H1 (cell line): ENCODE results near the gene ITPKB. TPM values are rescaled to one million over a fixed set of nuclear protein-coding genes. Genes with fewer than 3 reads are reported as not detected.

ENCODE experiments used
- CTCF ChIA-PET: fragments of 300-600 bp; sonication (Branson Sonifier 250); formaldehyde crosslinking; loops from one replicate; lab custom pipeline; 2021; ENCODE audit not compliant: partially characterized antibody; lab: Charles Lee
- POLR2A ChIA-PET: fragments of 300-600 bp; sonication (Branson Sonifier 250); formaldehyde crosslinking; loops from one replicate; lab custom pipeline; 2021; ENCODE audit warnings: inconsistent platforms; ENCODE audit not compliant: partially characterized antibody; lab: Charles Lee
- DNase-seq, 2 experiments: peaks; one replicate each; pipeline versions ENCODE4 v3.0.0 to v3.0.0-alpha.2; 2010 to 2022; ENCODE audit warnings: low spot score in 2 of 2, low read depth in 1 of 2, mixed read lengths in 1 of 2
- FAIRE-seq: peaks from 2 replicates; lab custom pipeline; 2011; peaks lifted over from hg19 to GRCh38; lab: Jason Lieb, UNC
- H2AFZ ChIP-seq: 2 replicates; pipeline ENCODE4 v1.8.1; 2012; ENCODE audit warnings: low read length, inconsistent platforms
- H2AK5ac ChIP-seq: 2 replicates; pipeline ENCODE4 v1.6.1; 2013; ENCODE audit warnings: low read depth, low read length
- H2BK120ac ChIP-seq: replicated peaks from 2 replicates; pipeline ENCODE3; 2013; ENCODE audit warnings: low read depth, low read length, inconsistent platforms
- H2BK12ac ChIP-seq: 2 replicates; pipeline ENCODE4 v1.6.1; 2013; ENCODE audit warnings: low read depth, low read length
- H2BK15ac ChIP-seq: 2 replicates; pipeline ENCODE4 v1.6.1; 2013; ENCODE audit warnings: low read length
- H2BK20ac ChIP-seq: 2 replicates; pipeline ENCODE4 v1.6.1; 2013; ENCODE audit warnings: low read length
- H2BK5ac ChIP-seq: 2 replicates; pipeline ENCODE4 v1.6.1; 2013; ENCODE audit warnings: low read depth, low read length
- H3K14ac ChIP-seq: 2 replicates; pipeline ENCODE4 v1.6.1; 2013; ENCODE audit warnings: inconsistent platforms; ENCODE audit not compliant: insufficient read length
- H3K18ac ChIP-seq: 2 replicates; pipeline ENCODE4 v1.6.1; 2013; ENCODE audit warnings: low read length; ENCODE audit errors: extremely low read depth
- H3K23ac ChIP-seq: 2 replicates; pipeline ENCODE4 v1.6.1; 2013; ENCODE audit warnings: inconsistent platforms; ENCODE audit not compliant: insufficient read length
- H3K23me2 ChIP-seq: 2 replicates; pipeline ENCODE4 v1.6.1; 2013; ENCODE audit warnings: low read depth, low read length
- H3K27ac ChIP-seq: 2 replicates; pipeline ENCODE4 v1.6.1; 2011; ENCODE audit warnings: low read depth, low read length, inconsistent platforms
- H3K27me3 ChIP-seq, 4 experiments: replicated peaks in 1 of 4; 1 replicate in 1 of 4; 2 replicates in 3 of 4; pipeline versions ENCODE4 v1.6.1 to v1.8.1; 2011 to 2013; ENCODE audit warnings: low read length in 3 of 4, mild to moderate bottlenecking in 3 of 4, inconsistent platforms in 2 of 4, mixed read lengths in 2 of 4, moderate library complexity in 1 of 4; ENCODE audit not compliant: control insufficient read depth in 3 of 4, insufficient read depth in 3 of 4; ENCODE audit errors: extremely low read depth in 1 of 4
- H3K36me3 ChIP-seq, 4 experiments: 2 replicates each; pipeline versions ENCODE4 v1.6.1 to v1.8.1; 2011 to 2013; ENCODE audit warnings: mild to moderate bottlenecking in 4 of 4, low read length in 3 of 4, moderate library complexity in 2 of 4, control low read depth in 1 of 4, inconsistent platforms in 1 of 4; ENCODE audit not compliant: insufficient read depth in 4 of 4, control insufficient read depth in 2 of 4
- H3K4ac ChIP-seq: replicated peaks from 2 replicates; pipeline ENCODE3; 2013; ENCODE audit warnings: low read length, low read depth, mixed read lengths, inconsistent platforms; ENCODE audit not compliant: insufficient read length
- H3K4me1 ChIP-seq, 4 experiments: replicated peaks in 1 of 4; 1 replicate in 1 of 4; 2 replicates in 3 of 4; pipeline versions ENCODE4 v1.6.1 to v1.8.1; 2011 to 2013; ENCODE audit warnings: low read length in 3 of 4, inconsistent platforms in 2 of 4, mixed read lengths in 1 of 4; ENCODE audit not compliant: insufficient read depth in 4 of 4, control insufficient read depth in 3 of 4
- H3K4me2 ChIP-seq, 2 experiments: 2 replicates each; pipeline versions ENCODE4 v1.6.1 to v1.8.1; 2011 to 2013; ENCODE audit warnings: low read depth in 2 of 2, low read length in 2 of 2, control low read depth in 1 of 2, inconsistent platforms in 1 of 2, mild to moderate bottlenecking in 1 of 2; ENCODE audit not compliant: insufficient read depth in 1 of 2
- H3K4me3 ChIP-seq, 4 experiments: fragments of 200-600, 300-600 bp in 1 of 4; sonication (generic), shearing (Covaris generic), sonication (Bioruptor Twin) in 1 of 4; 2 replicates each; pipeline versions ENCODE4 v1.5.1 to v1.8.1; 2011 to 2016; ENCODE audit warnings: low read length in 4 of 4, low read depth in 3 of 4, control low read depth in 2 of 4, inconsistent platforms in 2 of 4, mild to moderate bottlenecking in 2 of 4, mixed read lengths in 1 of 4, moderate library complexity in 1 of 4; ENCODE audit not compliant: insufficient read depth in 2 of 4; ENCODE audit errors: extremely low read depth in 1 of 4
- H3K56ac ChIP-seq: replicated peaks from 2 replicates; pipeline ENCODE3; 2013; ENCODE audit warnings: low read depth, mild to moderate bottlenecking, mixed read lengths, low read length, inconsistent platforms; ENCODE audit not compliant: insufficient read length
- H3K79me1 ChIP-seq: 2 replicates; pipeline ENCODE4 v1.6.1; 2013; ENCODE audit warnings: low read depth, low read length, control low read depth
- H3K79me2 ChIP-seq, 2 experiments: 2 replicates each; pipeline versions ENCODE4 v1.6.1 to v1.8.1; 2012 to 2013; ENCODE audit warnings: low read length in 2 of 2, mild to moderate bottlenecking in 2 of 2, inconsistent platforms in 1 of 2; ENCODE audit not compliant: insufficient read depth in 2 of 2, control insufficient read depth in 1 of 2
- H3K9ac ChIP-seq, 4 experiments: replicated peaks in 1 of 4; 1 replicate in 1 of 4; 2 replicates in 3 of 4; pipeline versions ENCODE4 v1.6.1 to v1.8.1; 2011 to 2013; ENCODE audit warnings: low read depth in 3 of 4, low read length in 3 of 4, control low read depth in 2 of 4, mild to moderate bottlenecking in 2 of 4, moderate library complexity in 2 of 4, inconsistent platforms in 1 of 4; ENCODE audit errors: extremely low read depth in 1 of 4
- H3K9me3 ChIP-seq, 2 experiments: 2 replicates each; pipeline versions ENCODE4 v1.6.1 to v1.8.1; 2012 to 2013; ENCODE audit warnings: mild to moderate bottlenecking in 2 of 2, moderate library complexity in 2 of 2, control low read depth in 1 of 2, inconsistent platforms in 1 of 2, low read depth in 1 of 2, low read length in 1 of 2, mixed read lengths in 1 of 2; ENCODE audit not compliant: insufficient read depth in 2 of 2
- H4K20me1 ChIP-seq, 2 experiments: replicated peaks in 1 of 2; 2 replicates each; pipeline versions ENCODE3 to v1.8.1; 2011 to 2013; ENCODE audit warnings: inconsistent platforms in 2 of 2, low read length in 2 of 2, mild to moderate bottlenecking in 1 of 2; ENCODE audit not compliant: insufficient read depth in 2 of 2, control insufficient read depth in 1 of 2
- H4K5ac ChIP-seq: 2 replicates; pipeline ENCODE4 v1.6.1; 2013; ENCODE audit warnings: low read length, low read depth, mixed read lengths, inconsistent platforms; ENCODE audit not compliant: insufficient read length
- H4K8ac ChIP-seq: 2 replicates; pipeline ENCODE4 v1.8.0; 2013; ENCODE audit warnings: mild to moderate bottlenecking, moderate library complexity, low read length, inconsistent platforms; ENCODE audit not compliant: insufficient read depth; ENCODE audit errors: extremely low read depth
- H4K91ac ChIP-seq: replicated peaks from 2 replicates; pipeline ENCODE3; 2013; ENCODE audit warnings: low read length, mixed read lengths, inconsistent platforms; ENCODE audit not compliant: insufficient read length
- ATF2 ChIP-seq: IDR thresholded peaks from 2 replicates; pipeline ENCODE4 v1.6.1; 2012; ENCODE audit warnings: low read length, inconsistent platforms
- CEBPB ChIP-seq: IDR thresholded peaks from 2 replicates; pipeline ENCODE4 v1.6.1; 2012; ENCODE audit warnings: low read depth, low read length
- EP300 ChIP-seq, 2 experiments: IDR thresholded peaks; 1 replicate in 1 of 2; 2 replicates in 1 of 2; pipeline ENCODE4 v1.6.1; 2011 to 2012; ENCODE audit warnings: low read depth in 2 of 2, low read length in 2 of 2, mild to moderate bottlenecking in 2 of 2, borderline replicate concordance in 1 of 2, inconsistent platforms in 1 of 2, moderate library complexity in 1 of 2
- GTF2F1 ChIP-seq: IDR thresholded peaks from 2 replicates; pipeline ENCODE4 v1.6.1; 2012; ENCODE audit warnings: low read depth, low read length, improper control_type of control experiment, borderline replicate concordance
- KDM1A ChIP-seq: fragments of 200-600, 300-600 bp; sonication (generic); IDR thresholded peaks from 2 replicates; pipeline ENCODE4 v1.7.1; 2016; ENCODE audit warnings: mild to moderate bottlenecking, low read length, borderline replicate concordance
- SIX5 ChIP-seq: IDR thresholded peaks from 2 replicates; pipeline ENCODE4 v1.6.1; 2011; ENCODE audit warnings: mild to moderate bottlenecking, low read depth, low read length
- ZNF274 ChIP-seq: IDR thresholded peaks from 2 replicates; pipeline ENCODE4 v1.7.0; 2012; ENCODE audit warnings: low read length, borderline replicate concordance; ENCODE audit errors: extremely low read depth
- WGBS, 2 experiments: shearing (Covaris generic) in 1 of 2; methylation state at CpG; one replicate each; pipeline versions ENCODE4 v1.1.6 to v1.1.7; 2013 to 2015; ENCODE audit warnings: low lambda C conversion rate in 2 of 2, mixed read lengths in 2 of 2, inconsistent platforms in 1 of 2, low coverage in 1 of 2, missing lambda C conversion rate in 1 of 2; ENCODE audit not compliant: insufficient replicate concordance in 2 of 2, insufficient coverage in 1 of 2, insufficient read length in 1 of 2; ENCODE audit errors: extremely low coverage in 1 of 2, missing lambda C conversion rate in 1 of 2; 5-methylcytosine and 5-hydroxymethylcytosine counted together
- polyA plus RNA-seq, 7 experiments: library from polyadenylated mRNA; depleted of rRNA in 3 of 7; stranded (reverse) in 5 of 7; unstranded in 2 of 7; fragments of >200 nt in 5 of 7; fragments of 200-250 nt in 2 of 7; gene quantifications; 1 replicate in 5 of 7; 2 replicates in 1 of 7; 4 replicates in 1 of 7; pipeline versions ENCODE4 v1.2.1 to v1.2.3, GENCODE V29; 2011 to 2013; ENCODE audit warnings: missing spikeins in 2 of 7, mixed read lengths in 2 of 7
- total RNA-seq: library from RNA; stranded (reverse); fragmentation: NEBNext Ultra II Directional; extraction: Animal tissue kit (Norgen Biotek cat#: 25700); gene quantifications from 2 replicates; pipeline ENCODE4 v1.2.1, GENCODE V29; 2021
- TF ChIP-seq, protein P1 (sequence below): IDR thresholded peaks from 2 replicates; pipeline ENCODE4 v1.6.1; 2011; ENCODE audit warnings: low read depth, mild to moderate bottlenecking, low read length; ENCODE audit not compliant: insufficient read depth

Gene ITPKB
- total and polyA plus RNA-seq, 2 of the 8 experiments (the other 6 are each of a cell fraction or from before 2014, with no cell fraction given), result 1.7 to 4.8 TPM

- CTCF ChIA-PET, result no interaction called here
- POLR2A ChIA-PET, result no interaction called here
- H3K23me2 ChIP-seq, result no peaks in the 10 kb centered on the region; the same call in 1 of the 2 replicates
Observed at GRCh38 chr1:226754097-226754496, 15.0 kb upstream of the ITPKB start.

More at GRCh38 chr1:226754097-226754496, 15.0 kb upstream of the ITPKB start:
- no peak overlapping the region for H3K4me2 ChIP-seq
- no peak overlapping the region for H2BK20ac ChIP-seq
- no peak overlapping the region for H3K4ac ChIP-seq
- H4K5ac ChIP-seq, result no peak overlapping the region
- no peaks in the 10 kb centered on the region for H3K4me1 ChIP-seq
- no peak overlapping the region for H4K8ac ChIP-seq
- H3K79me2 ChIP-seq, result no peaks in the 10 kb centered on the region
- 79% methylated on average over 7 of the region's 7 CpGs; no CpG with 5 or more reads in 1 of the 2 experiments for WGBS, 2 experiments
- no peak overlapping the region for H3K27ac ChIP-seq
- TF ChIP-seq EP300 (IDR thresholded peaks at IDR 0.05; ENCODE audit: borderline replicate concordance in 1 of 2, low read depth in 2 of 2, low read length in 2 of 2) (no peak), ATF2 (no peak), ZNF274 (no peak), SIX5 (no peak), CEBPB (no peak), KDM1A (no peak), GTF2F1 (no peak)
- TF ChIP-seq, protein P1, sequence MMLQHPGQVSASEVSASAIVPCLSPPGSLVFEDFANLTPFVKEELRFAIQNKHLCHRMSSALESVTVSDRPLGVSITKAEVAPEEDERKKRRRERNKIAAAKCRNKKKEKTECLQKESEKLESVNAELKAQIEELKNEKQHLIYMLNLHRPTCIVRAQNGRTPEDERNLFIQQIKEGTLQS, result no peak
- no peak overlapping the region for H2BK5ac ChIP-seq
- H2BK15ac ChIP-seq, result no peak overlapping the region
- H3K9ac ChIP-seq, result no peak overlapping the region
- H2BK12ac ChIP-seq, result no peak overlapping the region
- H4K91ac ChIP-seq, result no peak overlapping the region
- no peaks in the 10 kb centered on the region for H3K79me1 ChIP-seq
- no peak overlapping the region for H3K14ac ChIP-seq
- H3K18ac ChIP-seq, result no peak overlapping the region
- DNase-seq (no peak), FAIRE-seq (no peak)
- H3K23ac ChIP-seq, result no peak overlapping the region
- no peaks in the 10 kb centered on the region; a peak in 1 of 7 replicates for H3K27me3 ChIP-seq
- no peak overlapping the region for H3K56ac ChIP-seq
- H3K4me3 ChIP-seq, result no peak overlapping the region
- no peaks in the 10 kb centered on the region for H3K36me3 ChIP-seq
- H2AFZ ChIP-seq, result peak overlapping the region; percentile 70; the same call in 1 of the 2 replicates
- no peak overlapping the region for H2BK120ac ChIP-seq
- no peaks in the 10 kb centered on the region for H4K20me1 ChIP-seq
- no peaks in the 10 kb centered on the region for H3K9me3 ChIP-seq
- H2AK5ac ChIP-seq, result no peak overlapping the region
